ENCODE data around the gene DGKQ.

DGKQ gene

DNA sequence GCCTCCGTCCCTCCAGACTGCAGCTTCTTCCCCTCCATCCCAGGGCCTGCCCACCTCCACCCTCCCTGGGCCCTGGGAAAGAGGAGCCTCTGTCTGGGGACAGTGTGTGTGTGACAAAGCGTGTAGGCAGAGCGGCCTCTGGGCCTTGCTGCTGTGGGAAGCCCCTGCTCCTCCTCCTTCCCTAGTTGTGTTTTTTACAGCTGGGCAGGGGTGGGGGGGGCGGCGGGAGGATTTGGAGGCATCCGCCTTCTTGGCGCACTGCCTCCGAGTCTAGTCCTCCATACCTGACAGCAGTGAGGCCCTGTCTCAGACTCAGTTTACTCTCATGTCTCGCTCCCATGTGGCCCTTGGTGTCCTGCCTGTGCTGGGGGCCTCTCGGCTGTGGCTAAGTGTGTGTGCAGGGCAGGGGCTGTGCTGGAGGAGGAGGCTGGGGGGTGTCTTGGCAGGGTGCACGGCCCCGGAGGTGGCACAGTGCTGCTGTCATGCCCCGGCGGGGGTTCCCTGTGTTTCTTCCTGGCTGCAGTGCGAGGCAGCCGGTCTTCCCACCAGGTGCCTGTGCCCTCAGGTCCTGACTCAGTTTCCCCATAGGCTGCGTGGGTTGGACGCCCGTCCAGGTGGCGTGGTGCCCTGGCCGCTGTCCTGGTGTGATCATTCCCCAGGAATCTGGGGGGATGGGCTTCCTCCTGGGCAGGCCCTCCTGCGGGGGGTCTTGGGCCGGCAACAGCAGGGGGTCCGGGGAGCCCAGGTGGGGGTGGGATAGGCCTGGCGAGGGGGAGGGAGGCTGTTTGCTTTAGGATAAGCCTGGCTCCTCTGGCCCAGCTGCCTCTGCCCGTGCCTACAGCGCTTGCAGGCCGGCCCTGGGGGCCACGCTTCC is 45.0 kb upstream of the DGKQ start:
- no peak for TF ChIP-seq CTCF (IDR thresholded peaks at IDR 0.05; ENCODE audit: low read depth, low read length)
- no peak for DNase-seq (ENCODE audit: extremely low read depth, low read depth)

- DNase-seq (ENCODE audit: extremely low read depth, low read depth): no peak
- no peak for TF ChIP-seq CTCF (IDR thresholded peaks at IDR 0.05; ENCODE audit: low read depth, low read length)
Observed at GRCh38 chr4:1017706-1018105, 44.3 kb upstream of the DGKQ start.

DNA sequence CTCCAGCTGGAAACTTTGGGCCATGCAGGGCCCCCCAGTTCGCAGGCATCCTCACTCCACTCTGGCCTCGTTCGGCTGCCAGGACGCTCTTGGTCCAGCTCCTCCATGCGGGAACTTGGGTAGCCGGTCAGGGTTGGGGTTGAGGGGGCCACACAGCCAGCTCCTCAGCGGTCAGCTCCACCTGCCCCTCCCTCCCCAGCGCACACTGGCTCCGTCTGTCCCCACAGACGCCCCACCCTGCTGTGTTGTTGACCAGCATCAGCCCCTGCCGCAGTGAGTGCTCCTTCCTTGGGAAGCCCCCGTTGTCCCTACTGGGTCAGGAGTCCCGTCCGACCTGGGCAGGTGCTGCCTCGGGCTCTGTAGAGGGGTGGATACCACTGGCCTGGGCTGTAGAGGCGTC is 43.8 kb upstream of the DGKQ start:
- DNase-seq (ENCODE audit: extremely low read depth, low read depth): no peak
- TF ChIP-seq CTCF (IDR thresholded peaks at IDR 0.05; ENCODE audit: low read depth, low read length): no peak

DNA sequence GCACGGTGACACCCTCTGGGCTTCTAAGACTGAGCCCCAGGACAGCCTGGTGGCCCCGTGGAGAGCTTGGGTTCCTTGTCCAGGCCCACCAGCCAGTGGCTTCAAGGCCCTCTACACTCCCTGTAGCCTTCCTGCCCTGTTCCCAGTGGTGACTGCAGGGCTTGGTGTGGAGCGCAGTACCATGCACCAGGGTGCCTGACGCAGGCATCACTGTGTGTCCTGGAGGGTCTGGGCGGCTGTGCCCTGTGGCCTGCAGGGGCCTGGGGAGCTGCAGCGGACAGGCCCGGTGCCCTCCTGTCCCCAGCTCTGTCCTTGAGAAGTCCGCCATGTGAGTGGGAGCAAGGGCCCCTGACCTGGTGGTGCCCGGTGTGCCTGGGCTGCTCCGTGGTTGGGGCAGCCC is 42.4 kb upstream of the DGKQ start:
- no peak for DNase-seq (ENCODE audit: extremely low read depth, low read depth)

GRCh38 chr4:1015179-1015578 is 41.8 kb upstream of the DGKQ start:
- no peak for DNase-seq (ENCODE audit: extremely low read depth, low read depth)
- no peak for TF ChIP-seq CTCF (IDR thresholded peaks at IDR 0.05; ENCODE audit: low read depth, low read length)

More for the DNA sequence above, 42.4 kb upstream of the DGKQ start:
- no peak for TF ChIP-seq CTCF (IDR thresholded peaks at IDR 0.05; ENCODE audit: low read depth, low read length)

DNA sequence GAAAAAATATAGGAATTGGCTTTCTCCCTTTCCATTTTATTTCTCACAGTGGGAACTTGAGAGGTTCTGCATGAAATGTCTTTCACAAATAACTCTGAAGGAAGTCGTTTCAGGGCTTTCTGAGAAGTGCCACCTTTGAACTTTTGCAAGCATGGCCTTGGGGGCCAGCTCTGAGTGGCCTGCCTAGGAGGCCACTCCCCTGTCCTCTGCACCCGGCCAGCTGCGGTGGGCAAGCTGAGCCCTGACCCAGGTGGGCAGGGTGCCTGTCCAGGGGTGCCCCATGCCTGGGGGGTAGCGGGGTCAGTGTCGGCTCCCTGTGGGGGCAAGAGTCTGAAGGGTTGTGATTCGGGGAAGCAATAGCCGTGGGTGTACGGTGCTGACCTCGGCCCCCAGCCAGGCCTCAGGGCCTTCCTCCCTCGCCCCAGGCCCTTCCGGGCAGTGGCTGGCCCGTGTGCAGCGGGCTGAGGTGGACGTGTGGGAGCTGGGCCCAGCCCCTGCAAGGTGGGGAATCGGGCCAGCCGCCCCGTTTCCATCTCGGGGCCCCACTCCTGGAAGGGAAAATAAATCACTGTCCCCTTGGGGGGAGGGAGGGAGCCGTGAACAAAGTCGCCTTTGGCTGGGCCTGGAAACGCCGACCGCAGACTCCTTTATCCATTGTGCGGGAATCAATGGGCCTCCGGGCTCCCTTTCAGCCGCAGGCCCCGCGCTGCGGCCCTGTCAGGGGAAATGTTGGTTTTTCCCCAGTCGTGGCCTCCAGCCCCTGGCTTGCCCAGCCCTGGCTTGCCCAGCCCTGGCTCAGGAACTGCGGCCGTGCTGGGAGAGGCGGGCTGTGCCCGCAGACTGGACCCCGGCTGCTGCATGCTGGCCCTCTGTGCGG is 41.2 kb upstream of the DGKQ start:
- no peak for DNase-seq (ENCODE audit: extremely low read depth, low read depth)
- no peak for TF ChIP-seq CTCF (IDR thresholded peaks at IDR 0.05; ENCODE audit: low read depth, low read length)

Measured in AG09319 (cell line).